Stimulated activated CD8-positive, alpha-beta memory T cell treated with anti-CD3 and anti-CD28 coated beads, Interleukin-12 subunit alpha, Interleukin-12 subunit beta, amount 100 ng/mL, for 24 hours (primary cell): ENCODE results near the gene MGAT5.

ENCODE experiments used
- DNase-seq: peaks from one replicate; pipeline ENCODE4 v3.0.0-alpha.2; 2020; ENCODE audit errors: extremely low read depth

The MGAT5 gene

GRCh38 chr2:134256956-134257355 is 3.1 kb downstream of the MGAT5 start:
- DNase-seq, result no peak

GRCh38 chr2:134257509-134257908 is 3.6 kb downstream of the MGAT5 start:
- DNase-seq, result no peak

GRCh38 chr2:134257965-134258683 is 4.3 kb downstream of the MGAT5 start:
- no peak for DNase-seq

GRCh38 chr2:134258684-134259388 is 5.0 kb downstream of the MGAT5 start:
- no peak for DNase-seq

- DNase-seq, result no peak
These were observed 5.7 kb downstream of the MGAT5 start for GRCh38 chr2:134259571-134259970.

GRCh38 chr2:134259994-134260393 is 6.1 kb downstream of the MGAT5 start:
- no peak for DNase-seq

- no peak for DNase-seq
These were observed 6.8 kb downstream of the MGAT5 start for GRCh38 chr2:134260713-134261112.

- DNase-seq, result no peak
These were observed 7.7 kb downstream of the MGAT5 start for GRCh38 chr2:134261398-134262131.

GRCh38 chr2:134262684-134263083 is 8.8 kb downstream of the MGAT5 start:
- no peak for DNase-seq

GRCh38 chr2:134268265-134268664 is 14.4 kb downstream of the MGAT5 start:
- DNase-seq, result no peak

- DNase-seq, result no peak
These were observed 15.4 kb downstream of the MGAT5 start for GRCh38 chr2:134269230-134269629.

- DNase-seq, result no peak
These were observed 16.3 kb downstream of the MGAT5 start for GRCh38 chr2:134269972-134270735.

- no peak for DNase-seq
These were observed 17.9 kb downstream of the MGAT5 start for GRCh38 chr2:134271758-134272157.

GRCh38 chr2:134272806-134273205 is 18.9 kb downstream of the MGAT5 start:
- no peak for DNase-seq

- DNase-seq, result no peak
These were observed 19.5 kb downstream of the MGAT5 start for GRCh38 chr2:134273256-134273983.

- no peak for DNase-seq
These were observed 20.2 kb downstream of the MGAT5 start for GRCh38 chr2:134274121-134274520.

- no peak for DNase-seq
These were observed 21.4 kb downstream of the MGAT5 start for GRCh38 chr2:134275058-134275862.

- no peak for DNase-seq
These were observed 22.7 kb downstream of the MGAT5 start for GRCh38 chr2:134276381-134277172.

GRCh38 chr2:134277223-134277622 is 23.4 kb downstream of the MGAT5 start:
- DNase-seq, result no peak

GRCh38 chr2:134278553-134278952 is 24.7 kb downstream of the MGAT5 start:
- DNase-seq, result no peak
